Esophagus muscularis mucosa (tissue), 4 donors: ENCODE results near the gene MEGF9.

ENCODE experiments used
- EP300 ChIP-seq: sonication (generic); formaldehyde crosslinking; IDR thresholded peaks from one replicate; pipeline ENCODE4 v1.6.1; 2017; ENCODE audit warnings: antibody characterized with exemption
- POLR2A ChIP-seq: fragments of 450-650 bp; IDR thresholded peaks from one replicate; pipeline ENCODE4 v1.6.1; 2017; ENCODE audit warnings: antibody characterized with exemption, moderate library complexity, mild to moderate bottlenecking, low read depth
- POLR2AphosphoS5 ChIP-seq, 2 donors: sonication (generic); formaldehyde crosslinking; IDR thresholded peaks; one replicate each; pipeline ENCODE4 v1.6.1; 2017; ENCODE audit warnings: antibody characterized with exemption in 2 of 2
- TF ChIP-seq, protein P1 (sequence below), 3 experiments: fragments of 200-600 bp in 2 of 3; fragments of 450-650 bp in 1 of 3; sonication (generic) in 2 of 3; IDR thresholded peaks; one replicate each; pipeline ENCODE4 v1.5.1; 2017 to 2019; ENCODE audit warnings: antibody characterized with exemption in 3 of 3, mild to moderate bottlenecking in 2 of 3, moderate library complexity in 1 of 3

DNA sequence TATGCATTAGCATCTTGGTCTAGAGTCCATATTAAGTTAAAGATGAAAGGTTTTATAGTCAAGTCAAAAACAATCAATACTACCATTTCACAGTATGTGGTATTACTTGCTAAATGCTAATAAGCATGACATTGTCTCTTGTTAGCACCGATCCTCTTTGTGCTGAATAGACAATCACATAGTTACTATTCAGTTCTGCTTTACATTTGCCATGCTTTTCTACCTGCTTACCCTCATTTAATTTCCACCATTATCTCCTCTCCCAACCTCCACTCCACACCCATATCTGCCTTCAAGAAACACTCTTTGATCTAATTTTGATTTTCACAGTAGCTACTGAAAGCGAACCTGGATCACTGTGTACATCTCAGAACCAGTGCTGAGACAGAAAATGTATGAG, 16.8 kb downstream of the MEGF9 start:
- TF ChIP-seq, protein P1, sequence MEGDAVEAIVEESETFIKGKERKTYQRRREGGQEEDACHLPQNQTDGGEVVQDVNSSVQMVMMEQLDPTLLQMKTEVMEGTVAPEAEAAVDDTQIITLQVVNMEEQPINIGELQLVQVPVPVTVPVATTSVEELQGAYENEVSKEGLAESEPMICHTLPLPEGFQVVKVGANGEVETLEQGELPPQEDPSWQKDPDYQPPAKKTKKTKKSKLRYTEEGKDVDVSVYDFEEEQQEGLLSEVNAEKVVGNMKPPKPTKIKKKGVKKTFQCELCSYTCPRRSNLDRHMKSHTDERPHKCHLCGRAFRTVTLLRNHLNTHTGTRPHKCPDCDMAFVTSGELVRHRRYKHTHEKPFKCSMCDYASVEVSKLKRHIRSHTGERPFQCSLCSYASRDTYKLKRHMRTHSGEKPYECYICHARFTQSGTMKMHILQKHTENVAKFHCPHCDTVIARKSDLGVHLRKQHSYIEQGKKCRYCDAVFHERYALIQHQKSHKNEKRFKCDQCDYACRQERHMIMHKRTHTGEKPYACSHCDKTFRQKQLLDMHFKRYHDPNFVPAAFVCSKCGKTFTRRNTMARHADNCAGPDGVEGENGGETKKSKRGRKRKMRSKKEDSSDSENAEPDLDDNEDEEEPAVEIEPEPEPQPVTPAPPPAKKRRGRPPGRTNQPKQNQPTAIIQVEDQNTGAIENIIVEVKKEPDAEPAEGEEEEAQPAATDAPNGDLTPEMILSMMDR (IDR thresholded peaks at IDR 0.05): no peak
- TF ChIP-seq EP300 (no peak), POLR2A (no peak), POLR2AphosphoS5 (IDR thresholded peaks at IDR 0.05) (no peak)
